HG03439 (cell line): ENCODE data around the gene TSC2.
"Not testable (repeated sequence)": the region's sequence is repeated elsewhere in the genome, so short reads cannot be mapped to it uniquely, and the experiment has no call there.

ENCODE experiments used
- ATAC-seq: cut with Tn5 transposase; IDR thresholded peaks from one replicate; pipeline ENCODE4 v1.9.1; 2021; ENCODE audit warnings: mild to moderate bottlenecking, moderate library complexity; ENCODE audit not compliant: unreplicated experiment

TSC2 gene

GRCh38 chr16:2084895-2085625 is 37.3 kb downstream of the TSC2 start:
- ATAC-seq = no peak

- no peak for ATAC-seq
These were observed 37.9 kb downstream of the TSC2 start for GRCh38 chr16:2085669-2086068.

GRCh38 chr16:2086106-2086742 is 38.4 kb downstream of the TSC2 start:
- ATAC-seq = no peak

- ATAC-seq = no peak
These were observed 39.3 kb downstream of the TSC2 start for GRCh38 chr16:2086812-2087747.

GRCh38 chr16:2087748-2088631 is 40.2 kb downstream of the TSC2 start:
- no peak for ATAC-seq

- no peak for ATAC-seq
These were observed 41.1 kb downstream of the TSC2 start for GRCh38 chr16:2088759-2089358.

GRCh38 chr16:2089706-2090480 is 42.1 kb downstream of the TSC2 start:
- no peak for ATAC-seq

- ATAC-seq = no peak
These were observed 42.6 kb downstream of the TSC2 start for GRCh38 chr16:2090481-2090776.

GRCh38 chr16:2090777-2091546 is 43.2 kb downstream of the TSC2 start:
- ATAC-seq = no peak

- ATAC-seq = no peak
These were observed 43.9 kb downstream of the TSC2 start for GRCh38 chr16:2091547-2092255.

GRCh38 chr16:2092256-2092620 is 44.5 kb downstream of the TSC2 start:
- no peak for ATAC-seq

GRCh38 chr16:2092866-2093265 is 45.1 kb downstream of the TSC2 start:
- ATAC-seq = no peak

GRCh38 chr16:2093793-2094192 is 46.0 kb downstream of the TSC2 start:
- no peak for ATAC-seq

GRCh38 chr16:2095315-2095853 is 47.6 kb downstream of the TSC2 start:
- no peak for ATAC-seq

GRCh38 chr16:2095918-2096582 is 48.3 kb downstream of the TSC2 start:
- ATAC-seq = no peak

GRCh38 chr16:2096853-2097595 is 49.2 kb downstream of the TSC2 start:
- ATAC-seq = no peak

GRCh38 chr16:2097689-2098088 is 49.9 kb downstream of the TSC2 start:
- ATAC-seq = not testable (repeated sequence)
